ENCODE data around the gene ELMOD1.

DNA sequence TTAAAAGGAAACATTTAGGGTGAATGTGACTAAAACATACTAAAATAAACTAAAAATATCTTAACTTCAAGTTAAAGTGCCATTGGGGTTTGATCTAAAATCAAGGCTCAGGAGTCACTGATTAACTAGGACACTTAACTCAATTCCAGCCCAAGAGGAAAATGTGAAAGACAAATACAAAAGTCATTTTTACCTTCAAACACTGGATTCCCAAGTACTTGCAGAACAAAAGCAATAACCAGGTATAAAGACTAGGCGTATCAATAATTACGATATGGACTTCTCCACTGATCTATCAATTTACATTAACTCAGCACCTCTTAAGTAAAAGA, 41.0 kb upstream of the ELMOD1 start:
- TF ChIP-seq POLR2AphosphoS5 (IDR thresholded peaks at IDR 0.05): no peak
- TF ChIP-seq CTCF (IDR thresholded peaks at IDR 0.05): no peak
- no peak for TF ChIP-seq POLR2A (IDR thresholded peaks at IDR 0.05)
